GM21423 (cell line): ENCODE measurements around the gene GRIN2A.

Source experiments
- ATAC-seq: cut with Tn5 transposase; IDR thresholded peaks from one replicate; pipeline ENCODE4 v1.9.1; 2021; ENCODE audit warnings: mild to moderate bottlenecking, moderate library complexity; ENCODE audit not compliant: unreplicated experiment

The GRIN2A gene

DNA sequence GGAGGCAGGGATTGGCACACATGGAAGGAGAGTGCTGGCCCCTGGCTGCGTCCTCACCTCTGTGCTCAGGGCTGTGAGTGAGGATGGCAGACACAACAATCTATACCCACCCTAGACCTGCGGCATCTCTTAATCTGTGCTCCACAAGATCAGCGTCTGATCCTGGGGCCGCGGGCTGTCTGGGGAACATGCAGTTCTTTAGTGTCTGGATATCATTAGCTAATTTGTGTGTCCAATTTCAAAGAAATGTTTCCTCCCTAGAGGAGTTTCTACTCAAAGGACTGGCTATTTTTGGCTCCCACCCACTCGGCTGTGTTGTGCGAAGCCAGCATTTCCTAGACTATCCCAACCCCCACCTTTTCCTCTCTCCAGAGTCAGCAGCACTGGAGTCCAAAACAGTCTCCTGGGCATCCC is 93.8 kb downstream of the GRIN2A start:
- no peak for ATAC-seq

DNA sequence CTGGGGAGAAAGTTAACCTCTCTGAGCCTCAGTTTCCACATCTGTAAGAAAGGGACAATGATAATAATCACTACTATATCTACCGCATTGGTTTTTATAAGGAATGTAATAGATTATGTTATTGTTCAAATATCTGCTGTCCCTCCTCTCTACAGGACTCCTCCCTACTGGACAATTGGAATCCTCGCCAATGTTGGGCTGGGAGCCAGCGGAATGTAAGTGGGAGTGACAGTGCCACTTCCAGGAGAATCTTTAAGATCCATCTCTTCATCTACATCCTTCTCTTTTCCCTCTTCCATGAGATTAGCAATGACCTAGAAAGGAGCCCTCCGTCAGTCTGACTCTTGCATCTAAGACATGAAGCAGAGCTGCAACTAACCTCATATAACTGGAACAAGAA is 95.1 kb downstream of the GRIN2A start:
- ATAC-seq = no peak

DNA sequence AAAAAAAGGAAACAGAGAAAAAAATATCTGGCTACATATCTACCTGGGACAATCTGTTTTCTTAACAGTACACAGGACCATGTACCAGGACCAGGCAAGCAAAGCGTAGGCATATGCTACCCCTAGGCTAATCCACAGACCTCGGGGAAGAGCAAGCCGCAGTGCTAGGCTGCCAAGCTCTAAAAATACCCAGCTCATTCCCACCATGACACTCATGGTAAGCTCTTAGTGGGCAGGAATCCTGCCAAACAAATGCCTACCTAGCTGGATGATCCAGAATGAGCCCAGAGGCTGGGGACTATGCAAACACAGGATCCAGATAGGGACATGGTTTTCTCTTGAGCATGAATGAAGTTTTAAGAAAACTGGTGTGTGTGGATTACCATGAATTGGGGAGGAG is 95.6 kb downstream of the GRIN2A start:
- ATAC-seq = no peak

DNA sequence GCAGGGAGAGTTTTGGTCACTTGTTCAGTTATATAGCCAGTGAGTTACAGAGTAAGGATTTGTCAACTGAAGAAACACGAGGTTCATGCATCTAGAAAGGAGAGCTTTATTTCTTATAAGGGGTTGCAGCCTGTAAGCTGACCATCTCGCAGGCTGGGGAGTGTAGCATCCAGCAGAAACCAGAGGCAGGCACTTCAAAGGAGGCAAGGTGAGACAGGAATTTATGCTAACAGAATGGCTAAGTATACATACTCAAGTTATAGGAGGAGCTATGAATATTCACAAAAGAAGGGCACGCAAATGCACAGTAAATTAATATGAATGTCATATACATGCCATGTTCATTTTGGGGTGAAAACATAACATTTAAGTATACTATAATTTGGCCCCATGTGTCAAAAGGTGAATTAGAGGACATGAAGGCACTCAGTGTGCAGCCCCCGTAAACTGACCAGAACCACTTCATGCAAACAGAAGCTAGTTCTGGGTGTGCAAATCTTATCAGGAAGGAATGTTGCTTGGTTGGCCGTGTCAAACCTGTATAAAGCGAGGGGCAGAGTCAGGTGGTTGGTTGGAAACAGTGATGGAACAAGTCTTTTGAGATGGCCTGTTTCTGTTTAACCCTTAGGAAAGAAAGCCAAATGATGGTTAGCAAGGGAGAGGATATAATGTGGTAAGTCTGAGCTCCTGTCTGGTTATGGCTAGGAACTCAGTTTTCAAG is 97.0 kb downstream of the GRIN2A start:
- ATAC-seq = no peak

DNA sequence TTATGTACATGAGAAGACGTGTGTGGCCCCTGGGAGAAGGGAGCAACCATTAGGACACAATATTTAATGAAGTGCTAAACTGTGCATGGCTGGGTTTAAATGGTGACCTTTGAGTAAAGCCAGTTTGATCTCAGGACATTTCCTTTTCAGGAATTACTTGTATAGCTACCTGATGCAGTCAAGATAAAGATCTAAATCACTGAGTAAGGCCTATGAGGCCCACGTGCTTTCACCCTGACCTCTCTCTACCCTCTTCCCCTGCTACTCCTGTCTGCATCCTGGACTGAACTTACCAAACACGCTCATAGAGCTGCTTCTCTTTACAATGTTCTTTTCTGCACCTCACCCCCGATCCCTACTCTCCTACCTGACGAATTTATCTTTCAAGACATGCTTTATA is 98.9 kb downstream of the GRIN2A start:
- ATAC-seq = no peak

DNA sequence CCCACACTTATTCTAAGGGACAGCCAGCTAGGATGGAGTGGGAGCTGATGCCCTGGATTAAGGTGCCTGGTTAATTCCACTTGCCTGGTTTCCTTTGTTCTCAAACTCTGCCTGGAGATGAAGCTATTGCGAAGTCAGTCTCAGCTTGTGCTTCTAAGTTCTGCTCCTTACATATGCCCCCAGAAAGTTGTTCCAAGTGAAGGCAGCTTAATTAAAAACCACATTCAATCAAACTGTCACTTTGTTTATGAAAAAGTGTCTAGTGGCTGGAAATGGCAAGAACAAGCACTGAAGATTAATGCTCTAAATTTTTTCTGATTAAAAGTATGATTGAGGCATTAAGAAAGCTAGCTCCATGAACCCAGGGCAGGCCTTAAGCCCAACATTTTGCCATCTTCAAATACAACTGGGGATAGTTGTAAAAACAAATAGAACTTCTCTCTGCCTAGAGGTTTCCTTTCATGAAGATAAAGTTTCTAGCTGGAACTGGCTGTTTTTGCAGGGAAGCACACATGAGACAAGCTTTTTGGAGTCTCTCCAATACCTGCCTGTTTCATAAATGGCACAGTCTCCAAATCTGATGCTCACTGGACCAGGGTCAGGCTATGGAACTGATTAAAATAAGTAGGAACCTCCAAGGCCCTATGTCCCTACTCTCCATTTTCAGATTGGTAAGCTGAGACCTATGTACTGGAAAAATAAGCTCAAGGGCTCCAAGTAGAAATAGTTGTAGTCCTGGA is 100.9 kb downstream of the GRIN2A start:
- no peak for ATAC-seq

DNA sequence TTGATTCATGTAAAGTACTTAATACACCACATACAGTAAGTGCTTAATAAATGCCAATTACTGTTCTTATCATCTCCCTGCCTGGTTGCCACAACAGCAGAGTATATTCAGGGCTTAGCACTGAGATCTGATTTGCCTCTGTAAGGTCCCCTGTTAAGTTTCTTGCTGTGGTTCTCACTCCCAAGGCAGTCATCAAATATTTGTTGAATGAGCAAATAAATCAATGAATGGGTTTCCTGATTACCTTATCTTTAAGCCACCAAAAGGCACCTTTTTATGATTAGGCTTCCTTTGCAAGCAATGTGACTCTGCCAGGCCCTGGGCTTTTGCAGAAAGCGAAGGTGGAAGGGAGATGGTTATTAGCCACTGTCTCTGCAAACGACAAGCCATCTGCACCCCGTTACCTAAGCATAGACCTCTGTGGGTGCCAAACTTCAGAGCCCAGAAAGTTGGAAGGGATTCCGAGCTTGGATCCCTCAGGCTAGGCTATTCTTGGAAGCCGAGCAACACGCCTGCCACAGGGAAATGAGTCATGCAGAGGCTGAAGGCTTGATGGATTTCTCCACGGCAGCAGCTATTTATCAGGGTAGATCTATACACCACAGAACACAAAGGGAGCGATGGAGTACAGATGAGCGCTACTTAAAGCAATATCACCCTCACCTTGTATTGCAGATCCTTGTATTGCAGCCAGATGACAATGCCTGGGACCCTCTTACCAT is 102.0 kb downstream of the GRIN2A start:
- no peak for ATAC-seq

DNA sequence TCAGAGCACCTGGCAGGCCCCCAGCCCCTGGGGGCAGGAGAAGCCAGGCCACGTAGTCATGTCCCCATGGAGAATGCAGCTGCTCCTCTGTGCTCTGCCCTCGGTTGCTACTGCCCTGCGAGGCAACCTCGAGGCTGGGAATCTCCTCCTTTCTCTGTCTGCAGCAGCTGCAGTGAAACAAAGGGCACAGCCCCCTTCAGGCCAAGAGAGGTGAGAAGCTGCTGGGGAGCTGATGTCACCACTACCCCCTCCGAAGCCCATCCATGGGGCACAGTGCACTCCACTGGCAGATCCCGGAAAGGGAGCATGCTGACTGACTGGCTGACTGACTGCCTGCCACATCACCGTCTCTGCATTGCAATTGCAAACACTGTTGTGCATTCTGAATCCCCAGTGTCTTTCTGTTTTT is 103.7 kb downstream of the GRIN2A start:
- ATAC-seq = no peak

DNA sequence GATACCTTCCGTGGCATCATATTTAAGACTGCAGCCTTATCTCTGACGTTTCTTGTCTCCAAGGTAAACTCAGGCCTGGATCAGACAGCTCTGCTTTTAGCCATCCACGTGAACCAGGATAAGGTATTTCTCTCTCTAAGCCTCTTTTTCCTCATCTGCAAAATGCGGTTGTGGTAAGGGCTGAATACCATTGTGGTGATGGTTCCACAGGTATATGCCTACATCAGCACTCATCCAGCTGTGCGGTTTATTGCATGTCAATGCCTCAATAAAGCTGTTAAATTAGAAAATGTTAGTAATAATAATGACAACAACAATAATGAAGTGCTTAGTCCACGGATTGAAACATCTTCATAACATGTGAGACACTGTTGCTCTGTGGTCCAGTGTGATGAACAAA is 104.4 kb downstream of the GRIN2A start:
- ATAC-seq = no peak

DNA sequence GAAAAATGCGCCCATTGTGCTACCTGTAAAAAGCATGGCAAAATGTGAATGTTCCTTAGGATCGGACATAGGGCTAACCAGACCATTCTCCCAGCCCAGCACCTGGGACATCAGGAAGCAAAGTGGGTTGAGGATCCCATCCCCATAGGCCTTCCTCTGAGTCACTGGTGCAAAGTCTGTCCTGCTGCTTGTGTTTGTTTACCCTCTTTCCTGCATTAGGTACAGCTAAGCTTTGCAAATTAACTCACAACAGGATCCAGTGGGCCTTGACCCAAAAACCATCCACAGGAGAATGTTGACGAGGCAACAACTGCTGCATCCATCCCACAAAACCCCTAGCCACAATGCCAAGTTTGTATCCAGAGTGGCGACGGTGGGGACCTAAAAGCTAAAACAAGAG is 106.2 kb downstream of the GRIN2A start:
- no peak for ATAC-seq

DNA sequence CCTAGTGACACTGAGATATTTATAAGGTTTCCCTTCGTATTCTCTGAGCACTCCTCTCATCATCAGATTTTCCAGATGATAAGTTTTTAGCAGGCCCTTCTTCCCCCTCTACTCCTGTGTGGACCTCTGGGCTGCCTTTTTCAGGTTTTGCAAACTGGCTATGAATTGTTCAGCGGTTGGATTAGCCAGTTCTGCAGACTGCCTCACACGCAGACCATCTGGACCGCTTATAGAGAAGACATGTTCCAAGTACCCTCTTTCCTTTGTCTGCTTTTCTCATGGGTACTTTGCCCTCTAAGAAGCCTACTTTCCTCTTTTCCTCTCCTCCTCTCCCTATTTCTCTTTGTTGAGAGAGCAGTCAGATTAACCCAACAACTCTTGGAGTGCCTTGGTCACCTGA is 111.6 kb downstream of the GRIN2A start:
- no peak for ATAC-seq

DNA sequence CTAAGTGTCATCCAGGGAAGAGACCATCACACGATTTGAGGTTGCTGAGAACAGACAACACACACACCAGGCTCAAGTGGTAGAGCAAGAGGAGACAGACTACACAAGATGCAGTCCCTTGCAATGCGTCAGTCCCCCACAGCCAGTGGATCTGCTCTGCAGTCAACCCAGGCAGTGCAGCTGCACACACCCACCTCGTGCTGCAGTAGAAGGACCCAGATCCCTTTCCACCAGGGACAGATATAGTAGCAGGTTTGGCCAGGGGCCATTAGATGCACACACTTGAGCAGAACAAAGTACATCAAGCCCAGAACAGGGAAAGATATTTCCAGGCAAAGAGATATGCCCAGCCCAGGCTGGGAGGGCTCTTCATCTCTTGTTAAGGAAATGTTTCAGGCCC is 112.9 kb downstream of the GRIN2A start:
- ATAC-seq = no peak

DNA sequence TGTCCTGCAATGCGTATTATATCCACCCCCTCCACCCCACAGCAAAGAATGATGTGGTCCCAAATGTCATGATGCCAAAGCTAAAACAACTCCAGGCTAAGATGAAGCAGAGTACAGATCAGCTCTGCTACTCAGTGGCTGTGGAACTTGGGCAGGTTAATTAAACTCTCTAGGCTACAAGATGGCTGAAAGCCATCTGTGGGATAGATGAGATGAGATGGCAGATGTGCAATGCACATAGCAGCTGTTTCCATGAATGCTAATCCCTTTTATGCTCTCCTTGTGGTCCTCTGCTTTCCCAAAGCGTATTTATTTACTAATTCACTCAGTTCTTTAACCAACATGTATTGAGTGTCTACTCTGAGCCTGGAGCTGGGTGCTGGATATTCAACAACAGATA is 114.4 kb downstream of the GRIN2A start:
- no peak for ATAC-seq

DNA sequence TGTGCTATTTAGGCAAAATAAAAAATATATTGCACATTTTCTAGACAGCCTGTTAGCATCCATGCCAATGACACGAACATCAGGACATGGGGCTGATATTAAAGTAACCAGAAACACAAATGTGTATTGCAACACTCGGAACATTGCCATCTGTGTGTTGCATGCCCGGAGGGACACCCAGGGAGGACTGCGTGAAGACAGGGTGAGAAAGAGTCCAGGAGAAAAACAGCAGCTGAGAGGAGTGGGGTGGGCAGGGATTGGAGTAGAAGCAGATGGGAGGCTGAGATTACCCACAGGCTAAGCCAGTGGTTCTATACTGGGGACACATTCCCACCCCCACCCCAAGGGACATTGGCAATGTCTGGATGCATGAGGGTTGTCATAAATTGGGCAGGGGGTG is 114.8 kb downstream of the GRIN2A start:
- no peak for ATAC-seq

DNA sequence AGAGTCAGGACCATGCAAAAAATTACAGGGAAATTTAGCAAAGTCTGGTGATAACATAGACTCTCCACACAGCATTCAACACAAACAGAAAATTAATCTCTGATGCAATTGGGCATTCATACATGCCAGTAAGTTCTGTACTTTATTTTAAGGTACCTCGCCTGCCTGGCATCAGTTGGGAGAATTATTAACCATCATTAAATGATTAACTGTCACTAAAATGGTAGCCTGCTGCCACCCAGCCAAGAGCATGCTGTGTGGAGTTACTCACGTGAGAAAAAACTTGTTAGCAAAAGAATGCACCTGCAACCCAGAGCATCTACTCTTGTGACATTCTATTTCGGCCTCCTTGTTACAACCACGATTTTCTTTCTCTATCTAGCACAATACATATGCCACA is 117.2 kb downstream of the GRIN2A start:
- ATAC-seq = no peak

DNA sequence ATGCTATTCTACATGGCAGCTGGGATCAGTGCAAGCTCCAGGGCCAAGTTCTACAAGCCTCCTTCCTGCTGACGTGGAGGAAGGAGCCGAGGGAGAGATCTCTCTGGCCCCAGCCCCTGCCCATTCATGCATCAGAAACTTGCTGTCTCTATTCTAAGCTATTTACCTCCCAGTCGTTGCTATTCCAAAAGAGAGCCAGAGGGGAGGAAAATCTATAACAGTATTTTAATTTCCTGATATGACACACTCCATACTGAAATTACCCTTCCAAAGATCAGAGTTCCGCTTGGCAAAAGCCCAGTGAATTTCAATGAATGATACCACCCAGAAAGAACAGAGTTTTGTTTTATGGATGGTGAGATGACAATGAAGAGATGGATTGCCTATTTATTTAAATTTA is 133.4 kb downstream of the GRIN2A start:
- ATAC-seq = no peak

DNA sequence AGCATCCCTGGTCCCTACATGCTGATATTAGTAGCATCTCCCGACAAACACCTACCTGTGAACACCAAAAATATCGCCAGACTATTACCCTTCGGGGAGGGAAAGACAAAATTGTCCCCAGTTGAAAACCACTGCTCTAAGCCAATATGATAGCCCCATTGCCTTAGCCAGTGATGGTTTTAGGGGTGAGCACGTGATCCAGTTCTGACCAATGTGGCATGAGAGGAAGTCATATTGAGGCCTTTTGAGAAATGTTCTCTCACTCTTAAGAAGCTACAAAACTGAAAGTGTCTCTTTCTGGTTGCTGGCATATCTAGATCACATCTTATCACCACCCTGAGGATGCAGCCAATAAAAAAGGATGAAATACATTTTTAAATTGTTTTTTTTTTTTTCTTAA is 136.3 kb downstream of the GRIN2A start:
- no peak for ATAC-seq

DNA sequence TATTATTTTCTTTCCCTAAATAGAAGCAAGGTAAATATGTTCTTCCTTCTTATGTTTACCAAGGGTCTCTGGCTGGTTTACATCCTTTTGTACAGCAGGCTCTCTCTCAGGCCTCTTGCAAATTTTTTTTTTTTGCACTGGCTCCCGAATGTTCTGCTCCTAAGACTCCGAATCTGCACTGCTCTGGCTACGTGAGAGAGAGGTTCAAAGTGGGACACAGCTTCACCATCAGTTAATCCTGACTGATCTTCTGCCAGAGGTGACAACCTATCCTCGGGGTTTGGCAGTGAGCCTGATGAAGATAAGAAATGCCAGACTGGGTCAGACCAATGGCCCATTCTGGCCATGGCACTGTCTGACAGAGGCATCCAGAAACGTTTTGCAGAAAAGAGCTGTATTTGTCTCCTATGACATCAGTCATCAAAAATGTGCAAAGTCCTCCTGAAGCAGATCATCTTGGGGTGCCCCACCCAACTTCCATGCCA is 136.9 kb downstream of the GRIN2A start:
- no peak for ATAC-seq

DNA sequence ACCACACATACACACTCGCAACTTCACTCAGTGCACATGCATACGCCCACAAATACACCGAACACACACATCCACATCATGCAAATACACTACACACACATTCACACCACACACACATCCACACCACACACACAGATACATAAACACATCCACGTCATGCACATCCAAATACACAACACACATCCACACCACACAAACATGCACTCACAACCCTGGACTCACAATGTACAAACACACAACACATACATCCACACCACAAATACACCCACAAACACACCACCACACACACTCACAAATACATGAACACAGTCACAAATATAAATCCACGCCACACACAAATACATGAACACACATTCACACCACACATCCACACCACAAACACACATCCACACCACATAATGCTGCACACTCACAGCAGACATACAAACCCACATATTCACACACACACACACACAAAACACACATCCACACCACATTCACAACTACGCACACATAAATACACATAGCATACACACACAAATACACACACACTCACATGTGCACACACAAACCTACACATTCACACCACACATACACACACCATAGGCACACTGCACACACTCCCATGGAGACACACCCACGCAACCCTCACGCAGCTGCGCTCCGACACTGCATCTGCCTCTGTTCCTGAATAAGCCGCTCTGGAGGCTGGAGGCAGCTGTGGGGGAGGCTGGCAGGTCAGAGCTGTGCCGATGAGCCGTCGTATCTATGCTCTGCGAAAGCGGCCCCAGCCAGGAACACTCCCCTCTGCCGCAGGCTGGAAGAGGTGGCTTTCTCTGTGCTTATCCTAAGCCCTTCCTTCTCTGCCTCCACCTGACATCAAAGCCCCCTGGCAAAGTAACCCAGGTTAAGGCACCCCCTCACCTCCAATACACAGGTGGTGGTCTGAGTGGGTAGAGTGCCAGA is 141.8 kb downstream of the GRIN2A start:
- ATAC-seq = no peak

DNA sequence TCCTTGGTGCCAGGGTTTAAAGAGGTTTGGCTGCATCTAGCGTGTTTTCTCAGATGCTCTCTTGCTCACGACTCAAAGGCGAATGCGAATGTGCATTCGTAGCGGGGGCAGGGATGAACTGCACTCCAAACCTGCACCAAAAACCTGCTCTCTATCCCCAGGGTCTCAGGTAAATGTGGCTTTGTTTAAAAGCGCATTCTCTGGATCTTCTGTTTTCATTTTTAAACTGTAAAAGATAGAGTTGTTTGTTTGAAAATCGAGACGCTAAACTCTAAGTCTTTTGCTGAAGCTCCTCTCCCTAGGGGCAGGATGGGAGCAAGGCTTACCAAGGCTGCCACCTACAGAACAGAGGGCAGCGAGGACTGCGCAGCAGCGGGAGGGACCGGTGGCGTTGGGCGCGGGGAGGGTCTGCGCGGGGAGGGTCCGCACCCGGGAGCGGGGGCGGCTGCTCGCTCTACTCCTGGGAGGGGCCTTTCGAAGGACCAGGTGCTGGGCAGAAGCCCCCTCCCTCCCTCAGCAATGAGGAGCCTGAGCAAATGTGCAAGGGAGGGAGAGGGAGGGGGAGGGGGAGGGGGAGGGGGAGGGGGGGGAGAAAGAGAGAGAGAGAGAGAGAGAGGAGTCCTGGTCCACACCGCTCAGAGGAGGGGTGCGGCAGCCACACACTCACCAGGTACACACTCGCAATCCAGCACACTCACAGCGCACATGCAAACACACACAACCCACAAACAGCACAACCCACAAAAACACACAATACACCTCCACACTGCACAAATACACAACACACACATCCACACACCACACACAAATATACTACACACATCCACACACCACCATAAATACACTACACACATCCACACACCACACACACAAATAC is 142.8 kb downstream of the GRIN2A start:
- no peak for ATAC-seq
